Smooth muscle cell (in vitro differentiated cells): ENCODE results near the gene TMEM256. TPM values are rescaled to one million over a fixed set of nuclear protein-coding genes. Genes with fewer than 3 reads are reported as not detected.

Experiments used
- DNase-seq: peaks from one replicate; lab custom pipeline; 2025; ENCODE audit not compliant: unreplicated experiment; lab: John Stamatoyannopoulos, UW
- H2AFZ ChIP-seq: fragments of 200-600 bp; sonication (generic); 2 replicates; pipeline ENCODE4 v1.6.0; 2016; ENCODE audit warnings: antibody characterized with exemption, low read depth, mild to moderate bottlenecking
- H3F3A ChIP-seq: fragments of 200-600 bp; sonication (generic); 2 replicates; pipeline ENCODE4 v1.6.0; 2017; ENCODE audit warnings: antibody characterized with exemption, low read depth
- H3K27ac ChIP-seq: fragments of 200-600 bp; sonication (generic); 2 replicates; pipeline ENCODE4 v1.5.1; 2016; ENCODE audit warnings: low read depth, mild to moderate bottlenecking
- H3K27me3 ChIP-seq: fragments of 200-600 bp; sonication (generic); 2 replicates; pipeline ENCODE4 v1.6.1; 2016; ENCODE audit warnings: low read depth, mild to moderate bottlenecking
- H3K36me3 ChIP-seq: fragments of 200-600 bp; sonication (generic); 2 replicates; pipeline ENCODE4 v1.5.1; 2016; ENCODE audit warnings: low read depth
- H3K4me1 ChIP-seq: fragments of 200-600 bp; sonication (generic); 2 replicates; pipeline ENCODE4 v1.5.1; 2016; ENCODE audit warnings: low read depth
- H3K4me2 ChIP-seq: fragments of 200-600 bp; sonication (generic); 2 replicates; pipeline ENCODE4 v1.6.0; 2016; ENCODE audit warnings: mild to moderate bottlenecking
- H3K4me3 ChIP-seq: fragments of 200-600 bp; sonication (generic); 2 replicates; pipeline ENCODE4 v1.5.1; 2016; ENCODE audit warnings: mild to moderate bottlenecking
- H3K79me2 ChIP-seq: fragments of 200-600 bp; sonication (generic); 2 replicates; pipeline ENCODE4 v1.6.0; 2016; ENCODE audit warnings: low read depth, mild to moderate bottlenecking
- H3K9ac ChIP-seq: fragments of 200-600 bp; sonication (generic); 2 replicates; pipeline ENCODE4 v1.6.0; 2016; ENCODE audit warnings: low read depth
- H3K9me3 ChIP-seq: fragments of 200-600 bp; sonication (generic); replicated peaks from 2 replicates; pipeline ENCODE4 v1.5.1; 2016; ENCODE audit warnings: low read depth
- H4K20me1 ChIP-seq: fragments of 200-600 bp; sonication (generic); 2 replicates; pipeline ENCODE4 v1.6.0; 2016; ENCODE audit warnings: low read depth
- WGBS: methylation state at CpG from one replicate; pipeline ENCODE4 v1.1.7; 2016; ENCODE audit warnings: low lambda C conversion rate; 5-methylcytosine and 5-hydroxymethylcytosine counted together
- polyA plus RNA-seq: library from polyadenylated mRNA; unstranded; fragments of >200 nt; fragmentation: Nextera tagmentation; extraction: Ambion mirVana; gene quantifications from 2 replicates; pipeline ENCODE4 v1.2.1, GENCODE V29; 2016
- total RNA-seq: library from RNA; depleted of rRNA; stranded (reverse); fragments of >200 nt; gene quantifications from 2 replicates; pipeline ENCODE4 v1.2.3, GENCODE V29; 2014
- TF ChIP-seq, protein P1 (sequence below): fragments of 200-600 bp; sonication (generic); IDR thresholded peaks from 2 replicates; pipeline ENCODE4 v1.5.1; 2017; ENCODE audit warnings: borderline replicate concordance, mild to moderate bottlenecking, antibody characterized with exemption; ENCODE audit not compliant: insufficient read depth, poor library complexity, severe bottlenecking

The TMEM256 gene
- total and polyA plus RNA-seq, 2 experiments from 2014 or later = 87.9 to 133 TPM

DNA sequence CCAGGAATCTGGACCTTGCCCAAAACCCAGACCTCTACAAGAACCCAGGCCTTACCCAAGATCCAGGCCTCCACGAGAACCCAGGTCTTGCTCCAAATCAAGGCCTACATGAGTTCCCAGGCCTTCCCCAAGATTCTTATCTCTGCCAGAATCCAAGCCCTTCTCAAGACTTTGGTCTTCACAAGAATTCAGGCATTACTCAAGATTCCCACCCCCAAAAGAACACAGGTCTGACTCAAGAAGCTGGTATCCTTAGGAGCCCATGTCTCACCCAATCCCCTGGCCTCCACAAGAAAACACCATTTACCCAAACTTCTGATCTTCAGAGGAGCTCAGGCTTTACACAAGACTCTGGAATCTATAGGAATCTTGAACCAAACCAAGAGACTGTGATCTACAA is 27.3 kb upstream of the TMEM256 start:
- no peak overlapping the region for H3K4me2 ChIP-seq
- no peak overlapping the region for H3K27ac ChIP-seq
- no peaks in the 10 kb centered on the region for H3K9me3 ChIP-seq
- TF ChIP-seq, protein P1, sequence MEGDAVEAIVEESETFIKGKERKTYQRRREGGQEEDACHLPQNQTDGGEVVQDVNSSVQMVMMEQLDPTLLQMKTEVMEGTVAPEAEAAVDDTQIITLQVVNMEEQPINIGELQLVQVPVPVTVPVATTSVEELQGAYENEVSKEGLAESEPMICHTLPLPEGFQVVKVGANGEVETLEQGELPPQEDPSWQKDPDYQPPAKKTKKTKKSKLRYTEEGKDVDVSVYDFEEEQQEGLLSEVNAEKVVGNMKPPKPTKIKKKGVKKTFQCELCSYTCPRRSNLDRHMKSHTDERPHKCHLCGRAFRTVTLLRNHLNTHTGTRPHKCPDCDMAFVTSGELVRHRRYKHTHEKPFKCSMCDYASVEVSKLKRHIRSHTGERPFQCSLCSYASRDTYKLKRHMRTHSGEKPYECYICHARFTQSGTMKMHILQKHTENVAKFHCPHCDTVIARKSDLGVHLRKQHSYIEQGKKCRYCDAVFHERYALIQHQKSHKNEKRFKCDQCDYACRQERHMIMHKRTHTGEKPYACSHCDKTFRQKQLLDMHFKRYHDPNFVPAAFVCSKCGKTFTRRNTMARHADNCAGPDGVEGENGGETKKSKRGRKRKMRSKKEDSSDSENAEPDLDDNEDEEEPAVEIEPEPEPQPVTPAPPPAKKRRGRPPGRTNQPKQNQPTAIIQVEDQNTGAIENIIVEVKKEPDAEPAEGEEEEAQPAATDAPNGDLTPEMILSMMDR = no peak
- no peaks in the 10 kb centered on the region for H3K4me1 ChIP-seq
- H3K36me3 ChIP-seq = no peaks in the 10 kb centered on the region
- H3F3A ChIP-seq = no peaks in the 10 kb centered on the region
- no peak for DNase-seq
- H2AFZ ChIP-seq = no peak overlapping the region
- H4K20me1 ChIP-seq = no peaks in the 10 kb centered on the region
- no peak overlapping the region for H3K4me3 ChIP-seq
- no peaks in the 10 kb centered on the region for H3K79me2 ChIP-seq
- WGBS = 84% methylated on average over 1 of the region's 1 CpG
- no peak overlapping the region for H3K9ac ChIP-seq
- H3K27me3 ChIP-seq = no peaks in the 10 kb centered on the region

GRCh38 chr17:7429722-7430121 is 25.8 kb upstream of the TMEM256 start:
- no peak for DNase-seq
- H3K4me2 ChIP-seq = no peak overlapping the region
- no peaks in the 10 kb centered on the region for H4K20me1 ChIP-seq
- no peaks in the 10 kb centered on the region for H3K9me3 ChIP-seq
- H3K4me1 ChIP-seq = no peaks in the 10 kb centered on the region
- 94% methylated on average over 3 of the region's 10 CpGs for WGBS
- no peaks in the 10 kb centered on the region for H3K36me3 ChIP-seq
- H3K79me2 ChIP-seq = no peaks in the 10 kb centered on the region
- H3K9ac ChIP-seq = no peak overlapping the region
- TF ChIP-seq, protein P1 = no peak
- H3K27ac ChIP-seq = no peak overlapping the region
- no peak overlapping the region for H2AFZ ChIP-seq
- H3K27me3 ChIP-seq = no peaks in the 10 kb centered on the region
- no peaks in the 10 kb centered on the region for H3F3A ChIP-seq
- H3K4me3 ChIP-seq = no peak overlapping the region

DNA sequence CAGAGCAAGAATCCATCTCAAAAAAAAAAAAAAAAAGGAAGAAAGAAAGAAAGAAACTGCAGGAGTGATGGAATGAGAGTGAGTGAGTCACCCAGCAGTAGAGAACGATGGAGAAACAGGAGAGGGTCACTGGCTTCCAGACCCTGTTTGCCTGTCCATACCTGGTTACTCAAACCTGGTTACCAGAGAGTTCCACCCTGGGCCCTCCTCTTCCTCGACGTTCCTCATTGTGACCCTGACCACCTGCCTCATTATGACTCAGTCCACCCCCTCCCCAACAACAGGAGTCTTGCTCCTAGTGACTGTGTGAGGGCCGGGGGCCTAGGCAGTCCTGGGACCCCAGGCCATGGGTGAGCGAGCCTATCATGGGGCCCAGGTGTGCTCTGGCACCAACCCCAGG is 24.7 kb upstream of the TMEM256 start, which contains the start of gene SPEM3:
Gene SPEM3 (plus strand): TSS at position 301 of the 400 bp plus-strand sequence. CDS start 46 bp downstream, at position 347.
- no peak within 1 kb of the TSS for H3K27ac ChIP-seq
- no peaks in the 10 kb centered on the region for H3K27me3 ChIP-seq
- no peak for DNase-seq
- H3K79me2 ChIP-seq = no peaks in the 10 kb centered on the region
- H3K36me3 ChIP-seq = no peaks in the 10 kb centered on the region
- no peaks in the 10 kb centered on the region for H4K20me1 ChIP-seq
- H3K9ac ChIP-seq = no peak within 1 kb of the TSS
- no peak within 1 kb of the TSS for H3K4me3 ChIP-seq
- no peaks in the 10 kb centered on the region for H3K9me3 ChIP-seq
- TF ChIP-seq, protein P1 = no peak
- no peak within 1 kb of the TSS for H2AFZ ChIP-seq
- no peaks in the 10 kb centered on the region for H3K4me1 ChIP-seq
- H3K4me2 ChIP-seq = no peak within 1 kb of the TSS
- 84% methylated on average over 5 of the region's 5 CpGs for WGBS
- no peaks in the 10 kb centered on the region for H3F3A ChIP-seq

DNA sequence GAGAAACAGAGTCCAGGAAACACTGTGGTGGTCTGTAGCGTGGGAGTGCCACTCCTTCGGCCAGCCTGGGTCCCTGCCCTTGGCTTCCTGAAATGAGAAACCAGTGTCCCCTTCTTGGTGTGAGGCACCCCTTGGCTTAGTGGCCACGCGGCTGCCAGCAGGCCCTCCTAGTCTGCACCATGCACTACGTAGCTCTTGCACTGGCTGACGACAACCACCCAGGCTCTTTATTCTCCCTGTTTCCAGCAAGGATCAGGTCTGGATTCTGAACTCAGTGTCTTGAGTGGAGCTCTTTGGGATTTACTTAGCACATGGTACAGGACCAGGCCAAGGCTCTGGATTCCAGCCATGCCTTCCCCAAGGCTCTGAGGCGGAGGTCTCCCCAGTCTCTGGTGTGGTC is 23.7 kb upstream of the TMEM256 start:
- no peaks in the 10 kb centered on the region for H3K27me3 ChIP-seq
- no peaks in the 10 kb centered on the region for H3F3A ChIP-seq
- no peak for DNase-seq
- H3K27ac ChIP-seq = no peak overlapping the region
- H2AFZ ChIP-seq = no peak overlapping the region
- H3K9me3 ChIP-seq = no peaks in the 10 kb centered on the region
- 95% methylated on average over 7 of the region's 7 CpGs for WGBS
- TF ChIP-seq, protein P1 = no peak
- H4K20me1 ChIP-seq = no peaks in the 10 kb centered on the region
- no peak overlapping the region for H3K4me3 ChIP-seq
- no peak overlapping the region for H3K9ac ChIP-seq
- H3K4me1 ChIP-seq = no peaks in the 10 kb centered on the region
- H3K79me2 ChIP-seq = no peaks in the 10 kb centered on the region
- H3K36me3 ChIP-seq = no peaks in the 10 kb centered on the region
- H3K4me2 ChIP-seq = no peak overlapping the region
